ENCODE measurements around the gene ZNF30.

DNA sequence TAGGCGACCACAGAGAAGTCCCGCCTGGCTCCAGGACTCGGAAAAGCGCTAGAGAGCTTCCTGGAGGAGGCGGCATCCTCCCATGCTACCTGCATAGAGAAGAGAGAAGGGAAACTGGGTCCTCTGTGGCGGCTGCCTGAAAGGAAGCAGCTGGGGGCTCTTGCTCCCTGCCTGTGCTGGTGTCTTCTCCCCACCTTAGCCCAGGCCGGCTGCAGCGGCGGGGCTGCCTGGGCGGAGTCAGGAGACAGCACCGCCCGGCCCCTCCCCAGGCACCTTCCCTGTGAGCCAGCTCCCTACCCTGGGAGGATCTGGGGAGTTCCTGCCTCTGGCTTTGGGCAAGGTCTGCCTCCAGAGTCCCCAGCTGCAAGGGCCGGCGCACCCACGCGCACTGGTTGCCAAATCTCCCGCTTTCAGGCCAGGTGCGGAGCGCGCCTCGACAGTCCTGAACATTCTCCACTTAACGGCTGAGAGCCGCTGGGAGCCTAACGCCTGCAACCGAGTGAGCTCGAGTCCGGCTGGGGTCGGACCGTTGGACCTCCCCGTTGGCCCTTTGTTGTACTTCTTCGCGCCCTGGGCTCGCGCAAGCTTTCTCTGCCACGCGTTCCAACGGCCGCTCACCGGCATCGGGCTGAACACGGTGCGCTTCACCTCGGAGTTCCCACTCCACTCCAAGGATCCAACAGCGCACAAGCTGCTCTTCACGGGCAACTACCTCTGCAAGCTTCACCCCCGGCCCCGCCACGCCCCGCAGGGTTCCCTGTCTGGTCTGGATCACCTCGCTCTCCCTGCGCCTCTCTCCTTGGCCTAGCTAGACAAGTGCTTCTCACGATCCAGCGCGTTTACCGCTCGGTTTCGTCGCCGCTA lies 21.8 kb upstream of the ZNF30 start:
- TF ChIP-seq, protein P1, sequence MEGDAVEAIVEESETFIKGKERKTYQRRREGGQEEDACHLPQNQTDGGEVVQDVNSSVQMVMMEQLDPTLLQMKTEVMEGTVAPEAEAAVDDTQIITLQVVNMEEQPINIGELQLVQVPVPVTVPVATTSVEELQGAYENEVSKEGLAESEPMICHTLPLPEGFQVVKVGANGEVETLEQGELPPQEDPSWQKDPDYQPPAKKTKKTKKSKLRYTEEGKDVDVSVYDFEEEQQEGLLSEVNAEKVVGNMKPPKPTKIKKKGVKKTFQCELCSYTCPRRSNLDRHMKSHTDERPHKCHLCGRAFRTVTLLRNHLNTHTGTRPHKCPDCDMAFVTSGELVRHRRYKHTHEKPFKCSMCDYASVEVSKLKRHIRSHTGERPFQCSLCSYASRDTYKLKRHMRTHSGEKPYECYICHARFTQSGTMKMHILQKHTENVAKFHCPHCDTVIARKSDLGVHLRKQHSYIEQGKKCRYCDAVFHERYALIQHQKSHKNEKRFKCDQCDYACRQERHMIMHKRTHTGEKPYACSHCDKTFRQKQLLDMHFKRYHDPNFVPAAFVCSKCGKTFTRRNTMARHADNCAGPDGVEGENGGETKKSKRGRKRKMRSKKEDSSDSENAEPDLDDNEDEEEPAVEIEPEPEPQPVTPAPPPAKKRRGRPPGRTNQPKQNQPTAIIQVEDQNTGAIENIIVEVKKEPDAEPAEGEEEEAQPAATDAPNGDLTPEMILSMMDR (IDR thresholded peaks at IDR 0.05) = no peak
- TF ChIP-seq POLR2A (IDR thresholded peaks at IDR 0.05) = no peak

Data from uterus (tissue), 2 donors.